Progenitor cell of endocrine pancreas (in vitro differentiated cells): ENCODE data around the gene ALG8. TPM values are rescaled to one million over a fixed set of nuclear protein-coding genes. Genes with fewer than 3 reads are reported as not detected.

Experiments
- DNase-seq: peaks from one replicate; pipeline ENCODE4 v3.0.0; 2021; ENCODE audit warnings: low spot score; ENCODE audit not compliant: unreplicated experiment
- H3K27ac Mint-ChIP-seq: 2 replicates; pipeline ENCODE4 v1.8.0; 2021; ENCODE audit warnings: mild to moderate bottlenecking, moderate library complexity, mixed read lengths
- H3K27me3 Mint-ChIP-seq: 2 replicates; pipeline ENCODE4 v1.8.0; 2021; ENCODE audit warnings: mixed read lengths
- H3K36me3 Mint-ChIP-seq: 2 replicates; pipeline ENCODE4 v1.8.0; 2022; ENCODE audit warnings: mixed read lengths; ENCODE audit not compliant: insufficient read depth
- H3K4me1 Mint-ChIP-seq: 2 replicates; pipeline ENCODE4 v1.8.0; 2021; ENCODE audit warnings: low read depth, mixed read lengths
- H3K4me3 Mint-ChIP-seq: 2 replicates; pipeline ENCODE4 v1.8.0; 2021; ENCODE audit warnings: low read depth, mild to moderate bottlenecking, moderate library complexity, mixed read lengths
- H3K9me3 Mint-ChIP-seq: 2 replicates; pipeline ENCODE4 v1.8.0; 2021; ENCODE audit warnings: low read depth, mixed read lengths
- CTCF ChIP-seq: fragments of 200-600 bp; sonication (generic); IDR thresholded peaks from one replicate; pipeline ENCODE4 v1.5.0; 2021; ENCODE audit warnings: antibody characterized with exemption, mild to moderate bottlenecking; ENCODE audit not compliant: unreplicated experiment
- total RNA-seq: library from RNA; stranded (reverse); gene quantifications from 2 replicates; pipeline ENCODE4 v1.2.1, GENCODE V29; 2021

The ALG8 gene
- total RNA-seq, 1 donor from 2014 or later: 60.4 TPM

DNA sequence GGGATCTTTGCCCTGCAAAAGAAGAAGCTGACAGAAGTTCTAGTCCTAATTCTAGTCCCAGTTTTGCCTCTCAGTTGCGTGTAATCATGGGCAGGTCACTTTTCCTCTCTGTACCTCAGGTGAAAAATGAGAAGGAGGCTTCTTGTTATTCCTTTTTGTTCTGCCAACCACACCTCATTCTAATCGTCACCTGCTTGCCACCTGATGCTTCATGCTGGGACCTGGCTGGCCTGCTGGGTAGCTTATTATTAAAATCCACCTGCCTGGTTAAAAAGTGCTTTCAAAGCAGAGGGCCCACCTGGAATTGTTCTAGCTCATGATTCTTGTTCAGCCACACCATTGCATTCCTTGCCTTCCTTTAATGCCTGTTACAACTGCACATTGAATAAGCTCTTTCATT, 8.4 kb upstream of the ALG8 start:
- Mint-ChIP-seq H3K27ac (no peak overlapping the region), H3K4me1 (peaks cover 1% of the 10 kb centered on the region), H3K9me3 (no peaks in the 10 kb centered on the region)

GRCh38 chr11:78145511-78146025, 6.1 kb upstream of the ALG8 start:
- Mint-ChIP-seq H3K27ac (no peak overlapping the region), H3K27me3 (no peaks in the 10 kb centered on the region), H3K4me3 (no peak overlapping the region), H3K9me3 (no peaks in the 10 kb centered on the region), H3K4me1 (peaks cover 5% of the 10 kb centered on the region), H3K36me3 (peaks cover 5% of the 10 kb centered on the region)
- DNase-seq: no peak
- no peak for TF ChIP-seq CTCF

More for the DNA sequence above, 8.4 kb upstream of the ALG8 start:
- TF ChIP-seq CTCF: no peak
- H3K4me3 Mint-ChIP-seq: no peak overlapping the region
- H3K27me3 Mint-ChIP-seq: no peaks in the 10 kb centered on the region
- H3K36me3 Mint-ChIP-seq: peaks cover 2% of the 10 kb centered on the region
- no peak for DNase-seq

DNA sequence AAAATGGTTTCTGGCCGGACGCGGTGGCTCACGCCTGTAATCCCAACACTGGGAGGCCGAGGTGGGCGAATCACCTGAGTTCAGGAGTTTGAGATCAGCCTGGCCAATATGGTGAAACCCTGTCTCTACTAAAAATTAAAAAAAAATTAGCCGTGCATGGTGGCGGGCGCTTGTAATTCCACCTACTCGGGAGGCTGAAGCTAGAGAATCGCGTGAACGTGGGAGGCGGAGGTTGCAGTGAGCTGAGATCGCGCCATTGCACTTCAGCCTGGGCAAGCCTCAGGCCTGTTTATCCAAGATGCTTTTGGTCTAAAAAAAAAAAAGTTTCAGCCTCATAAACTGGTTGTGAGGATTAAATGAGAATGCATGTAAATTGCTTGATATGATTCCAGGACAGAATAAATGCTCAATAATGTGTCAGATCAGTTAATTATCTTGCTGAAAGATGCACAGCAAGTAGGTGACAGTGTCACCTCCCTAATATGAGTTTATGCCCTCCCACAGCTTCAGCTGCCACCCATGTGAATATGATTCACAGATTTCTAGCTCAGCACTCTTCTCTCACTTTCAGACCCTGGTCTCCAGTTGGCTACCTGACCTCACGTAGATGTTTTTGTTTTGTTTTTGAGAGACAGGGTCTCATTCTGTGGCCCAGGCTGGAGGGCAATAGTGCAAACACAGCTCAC, 1.1 kb upstream of the ALG8 start:
- Mint-ChIP-seq H3K9me3 (no peaks in the 10 kb centered on the region), H3K4me3 (peak overlapping the region; percentile 97), H3K27me3 (no peaks in the 10 kb centered on the region), H3K36me3 (peaks cover 10% of the 10 kb centered on the region), H3K4me1 (peaks cover 18% of the 10 kb centered on the region), H3K27ac (peak overlapping the region; percentile 88)
- DNase-seq: no peak
- no peak for TF ChIP-seq CTCF

DNA sequence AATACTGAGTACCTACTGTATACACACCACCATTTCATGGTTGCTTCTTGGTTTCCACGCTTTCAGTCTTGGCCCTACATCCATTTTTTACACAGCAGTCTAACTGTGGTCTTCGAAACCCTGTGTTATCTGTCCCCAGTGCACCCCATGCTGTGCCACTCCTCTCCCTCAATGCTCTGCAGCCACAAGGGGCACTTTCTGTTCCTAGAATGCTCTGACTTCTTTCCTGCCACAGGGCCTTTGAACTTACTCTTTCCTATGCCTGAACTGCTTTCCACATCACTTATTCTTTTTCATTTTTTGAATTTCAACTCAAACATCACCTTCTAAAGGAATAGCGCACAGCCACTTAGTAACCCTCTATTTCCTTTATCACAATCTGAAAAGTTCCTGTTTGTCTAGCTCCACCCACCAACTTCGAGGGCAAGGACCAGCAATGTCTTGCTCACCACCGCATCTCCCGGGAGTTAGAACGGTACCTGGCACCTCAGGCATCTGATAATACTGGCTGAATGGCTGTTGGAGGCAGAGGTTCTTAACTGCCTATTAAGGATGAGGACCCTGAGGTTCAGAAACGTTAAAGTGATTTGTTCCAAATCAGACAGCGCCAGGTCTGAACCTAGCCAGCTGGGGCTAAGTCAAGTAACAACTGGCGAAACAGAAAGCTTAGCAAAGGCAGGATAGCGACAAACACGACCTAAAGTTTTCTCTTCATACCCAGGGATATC, 568 bp downstream of the ALG8 start:
- Mint-ChIP-seq H3K4me3 (peak overlapping the region; percentile 97), H3K36me3 (peaks cover 17% of the 10 kb centered on the region), H3K9me3 (peaks cover 3% of the 10 kb centered on the region), H3K4me1 (peaks cover 18% of the 10 kb centered on the region), H3K27me3 (no peaks in the 10 kb centered on the region), H3K27ac (peak overlapping the region; percentile 97)
- DNase-seq: no peak
- no peak for TF ChIP-seq CTCF

DNA sequence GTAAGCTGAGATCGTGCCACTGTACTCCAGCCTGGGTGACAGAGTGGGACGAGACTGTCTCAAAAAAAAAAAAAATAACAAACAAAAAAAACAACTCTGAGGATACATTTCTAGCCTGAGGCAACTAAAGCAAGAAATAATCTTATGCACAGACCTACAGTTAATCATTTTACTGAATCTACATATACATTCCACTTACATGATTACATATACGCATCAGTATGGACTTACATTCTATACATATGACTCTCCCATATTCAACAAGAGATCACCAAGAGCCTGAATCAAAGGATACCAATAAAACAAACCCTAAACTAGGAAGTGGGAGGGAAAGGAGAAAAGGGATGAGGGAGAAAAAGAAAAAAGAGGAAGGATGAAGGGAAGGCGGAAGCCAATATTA, 1.1 kb downstream of the ALG8 start:
- Mint-ChIP-seq H3K9me3 (peaks cover 3% of the 10 kb centered on the region), H3K4me1 (peaks cover 18% of the 10 kb centered on the region), H3K27me3 (no peaks in the 10 kb centered on the region), H3K27ac (peak overlapping the region; percentile 88), H3K4me3 (peak overlapping the region; percentile 97), H3K36me3 (peaks cover 18% of the 10 kb centered on the region)
- TF ChIP-seq CTCF: no peak
- no peak for DNase-seq
